ENCODE results near the gene RGS6. TPM values are rescaled to one million over a fixed set of nuclear protein-coding genes. Genes with fewer than 3 reads are reported as not detected.
A peak's percentile ranks its signal among the peaks of the same experiment; 100 is the strongest.

The RGS6 gene
- total and polyA plus RNA-seq, 2 of the 4 experiments (the other 2 are of a cell fraction), result not detected

DNA sequence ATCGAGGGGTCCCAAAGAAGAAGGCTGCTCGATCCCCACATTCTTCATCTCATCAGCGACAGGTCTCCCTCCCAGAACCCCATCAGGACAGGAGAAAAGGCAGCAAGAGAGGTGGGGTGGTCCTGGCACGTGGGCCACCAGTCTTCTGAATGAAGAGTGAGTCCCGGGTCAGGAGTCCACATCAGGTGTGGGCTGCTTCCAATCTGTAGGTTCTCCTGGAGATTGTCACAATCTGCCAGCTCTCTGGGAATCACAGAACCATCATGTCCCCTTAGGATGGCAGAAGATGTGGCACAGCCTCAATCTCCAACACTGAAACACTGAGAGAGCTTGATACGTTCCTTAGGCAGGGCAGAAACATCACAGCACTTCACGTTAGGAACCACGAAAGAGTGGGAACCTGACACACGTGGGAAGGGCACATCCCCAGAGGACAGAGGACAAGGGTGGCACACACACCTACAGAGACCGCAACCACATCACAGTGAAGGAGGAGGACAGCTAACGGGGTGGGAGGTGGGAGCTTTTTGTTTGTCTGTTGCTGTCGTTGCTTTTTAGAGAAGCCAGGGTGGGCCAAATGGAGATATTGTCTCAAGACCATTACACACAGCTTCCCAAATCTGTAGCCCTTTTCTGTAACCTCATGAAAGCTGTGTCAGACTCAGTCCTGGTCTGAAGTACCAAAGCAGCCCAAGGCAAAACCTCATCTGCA lies 677.1 kb downstream of the RGS6 start:
- peak overlapping the region; percentile 99 for H4K5ac ChIP-seq (ENCODE audit: low read depth, low read length)
- peak overlapping the region; percentile 99 for H2AK5ac ChIP-seq (ENCODE audit: low read depth, low read length)
- H2BK120ac ChIP-seq (ENCODE audit: low read depth, low read length), result peak overlapping the region; percentile 100
- peak overlapping the region; percentile 87 for H2BK15ac ChIP-seq (ENCODE audit: low read depth, low read length)
- H2BK5ac ChIP-seq (ENCODE audit: low read depth, low read length, poor library complexity, severe bottlenecking), result peak overlapping the region; percentile 99
- H3K56ac ChIP-seq (ENCODE audit: extremely low read depth, insufficient read depth, low read length), result peak overlapping the region; percentile 96
- H3K9me3 ChIP-seq (ENCODE audit: control insufficient read depth, insufficient read depth, low read length), result no peaks in the 10 kb centered on the region
- POLR2A ChIA-PET (ENCODE audit: unreplicated experiment), result no interaction called here
- H3K4me2 ChIP-seq (ENCODE audit: low read depth, low read length), result peak overlapping the region; percentile 11
- peak overlapping the region; percentile 67 for H2AFZ ChIP-seq (replicated peaks; ENCODE audit: low read length, poor library complexity)
- H3K4ac ChIP-seq (ENCODE audit: low read depth, low read length), result peak overlapping the region; percentile 100
- H2BK20ac ChIP-seq (ENCODE audit: low read depth, low read length), result peak overlapping the region; percentile 98
- peak overlapping the region; percentile 91 for H3K27ac ChIP-seq (ENCODE audit: insufficient read depth, low read length)
- peak overlapping the region; percentile 98 for H2AK9ac ChIP-seq (replicated peaks; ENCODE audit: low read depth, low read length, poor library complexity)
- H3K23ac ChIP-seq (ENCODE audit: low read depth, low read length), result peak overlapping the region; percentile 94
- CTCF ChIA-PET, result interaction anchor here (0.6 to 1.2 kb wide), 2 partner anchors 64 to 297 kb away, joined by 3 read pairs; no protein-coding TSS in a partner anchor
- H4K8ac ChIP-seq (ENCODE audit: low read depth in 2 of 2, low read length in 2 of 2), result peak overlapping the region; percentile 93 to 100
- H3K9ac ChIP-seq (ENCODE audit: low read depth, low read length), result peak overlapping the region; percentile 5
- H3K18ac ChIP-seq (ENCODE audit: low read depth, low read length), result peak overlapping the region; percentile 99
- no peaks in the 10 kb centered on the region for H4K20me1 ChIP-seq (ENCODE audit: insufficient read depth, low read length)
- H3K36me3 ChIP-seq (ENCODE audit: control insufficient read depth, insufficient read depth, low read length), result no peaks in the 10 kb centered on the region
- dilution Hi-C loops (cut with HindIII; ENCODE audit: low sequenced_read_pairs, unreplicated experiment) (no loop called here), in situ Hi-C loops (cut with MboI; ENCODE audit: low sequenced_read_pairs) (loop anchor here (10.0 kb wide), 1 partner anchor 85 kb away; no protein-coding TSS in a partner anchor), intact Hi-C loops (cut with micrococcal nuclease) (loop anchor here (5.0 kb wide), 2 partner anchors 87 to 283 kb away; partner anchors contain the start of gene DPF3)
- WGBS, 2 experiments (ENCODE audit: extremely low coverage in 2 of 2, insufficient read length in 1 of 2), result 0% methylated on average over 1 of the region's 12 CpGs; no CpG with 5 or more reads in 1 of the 2 experiments
- peaks cover 0 to 33% of the 10 kb centered on the region in 2 experiments; a peak in 2 of 4 replicates for H3K79me1 ChIP-seq (ENCODE audit: low read depth in 1 of 2, low read length in 2 of 2)
- no peaks in the 10 kb centered on the region for H3K27me3 ChIP-seq (ENCODE audit: control insufficient read depth, insufficient read depth, low read length)
- H3K4me3 ChIP-seq (ENCODE audit: insufficient read depth, low read depth, low read length), result no peak overlapping the region
- ATAC-seq (ENCODE audit: low read depth) (no peak), DNase-seq (no peak)
- peaks cover 33% of the 10 kb centered on the region for H3K4me1 ChIP-seq (ENCODE audit: control insufficient read depth, insufficient read depth, low read length)
- TF ChIP-seq USF2 (IDR thresholded peaks at IDR 0.05; ENCODE audit: low read depth, low read length), result no peak
- TF ChIP-seq FOS (IDR thresholded peaks at IDR 0.05; ENCODE audit: low read depth, low read length), result no peak
- no peak for TF ChIP-seq RCOR1 (IDR thresholded peaks at IDR 0.05; ENCODE audit: insufficient replicate concordance, low read length)
- no peak for TF ChIP-seq NFE2L2 (IDR thresholded peaks at IDR 0.05; ENCODE audit: low read depth, low read length)
- TF ChIP-seq MAFK (IDR thresholded peaks at IDR 0.05; ENCODE audit: low read depth, low read length), result no peak
- no peak for TF ChIP-seq CTCF (conservative IDR thresholded peaks at IDR 0.05; ENCODE audit: low read depth, low read length)
- no TSS peak for BruUV-seq (replicated peaks)
- peaks cover 36% of the 10 kb centered on the region for H3K9me1 ChIP-seq (ENCODE audit: insufficient read depth, low read length)
- H4K91ac ChIP-seq (ENCODE audit: insufficient read depth, low read depth, low read length), result peak overlapping the region; percentile 100
- H3K14ac ChIP-seq (replicated peaks; ENCODE audit: low read depth, low read length), result peak overlapping the region; percentile 97
